Fibroblast of pulmonary artery (primary cell): ENCODE measurements around the gene COMP.
"Not testable (repeated sequence)": the region's sequence is repeated elsewhere in the genome, so short reads cannot be mapped to it uniquely, and the experiment has no call there.

ENCODE experiments used
- DNase-seq: peaks from one replicate; pipeline ENCODE4 v3.0.0-alpha.2; 2010; ENCODE audit warnings: low read depth
- H3K4me3 ChIP-seq: replicated peaks from 2 replicates; pipeline ENCODE4 v1.5.1; 2011; ENCODE audit warnings: low read depth, mild to moderate bottlenecking, control low read depth, low read length, moderate library complexity
- TF ChIP-seq, protein P1 (sequence below): IDR thresholded peaks from 2 replicates; pipeline ENCODE4 v1.5.1; 2011; ENCODE audit warnings: mild to moderate bottlenecking, control low read depth, low read length, inconsistent platforms; ENCODE audit errors: missing control alignments

The COMP gene

DNA sequence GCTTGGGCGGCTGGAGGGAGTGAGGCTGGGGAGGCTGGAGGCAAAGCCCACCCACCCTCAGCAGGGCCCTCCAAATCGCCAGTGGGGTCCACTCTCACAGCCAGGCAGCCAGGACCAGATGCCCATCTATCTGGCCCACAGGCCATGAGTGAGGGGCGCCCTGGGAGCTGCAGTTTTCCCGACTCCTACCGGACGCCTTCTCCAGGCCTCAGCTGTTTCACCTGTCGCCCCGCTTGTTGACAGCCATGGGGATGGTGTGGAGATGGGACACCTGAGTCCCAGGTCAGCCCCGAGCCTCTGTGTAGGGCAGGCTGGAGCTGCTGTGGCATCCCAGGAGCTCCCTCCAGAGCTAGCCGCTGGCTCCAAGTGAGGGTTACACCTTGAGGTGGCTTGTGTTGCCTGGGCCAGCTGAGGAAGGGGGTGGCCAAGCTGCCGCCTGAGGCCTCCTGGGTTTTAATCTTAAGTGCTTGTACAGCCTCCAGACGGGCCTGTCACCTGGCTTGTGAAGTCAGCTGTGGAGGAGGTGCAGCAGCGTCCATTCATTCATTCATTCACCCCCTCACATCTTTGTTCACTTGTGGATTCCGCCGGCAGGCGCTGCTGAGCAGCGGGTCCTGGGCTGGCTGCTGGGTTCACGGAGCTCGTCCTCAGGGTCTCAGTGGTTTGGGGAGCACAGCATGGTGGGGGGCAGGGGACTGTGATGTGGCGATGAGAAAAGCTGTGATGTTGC, 52.0 kb downstream of the COMP start:
- TF ChIP-seq, protein P1, sequence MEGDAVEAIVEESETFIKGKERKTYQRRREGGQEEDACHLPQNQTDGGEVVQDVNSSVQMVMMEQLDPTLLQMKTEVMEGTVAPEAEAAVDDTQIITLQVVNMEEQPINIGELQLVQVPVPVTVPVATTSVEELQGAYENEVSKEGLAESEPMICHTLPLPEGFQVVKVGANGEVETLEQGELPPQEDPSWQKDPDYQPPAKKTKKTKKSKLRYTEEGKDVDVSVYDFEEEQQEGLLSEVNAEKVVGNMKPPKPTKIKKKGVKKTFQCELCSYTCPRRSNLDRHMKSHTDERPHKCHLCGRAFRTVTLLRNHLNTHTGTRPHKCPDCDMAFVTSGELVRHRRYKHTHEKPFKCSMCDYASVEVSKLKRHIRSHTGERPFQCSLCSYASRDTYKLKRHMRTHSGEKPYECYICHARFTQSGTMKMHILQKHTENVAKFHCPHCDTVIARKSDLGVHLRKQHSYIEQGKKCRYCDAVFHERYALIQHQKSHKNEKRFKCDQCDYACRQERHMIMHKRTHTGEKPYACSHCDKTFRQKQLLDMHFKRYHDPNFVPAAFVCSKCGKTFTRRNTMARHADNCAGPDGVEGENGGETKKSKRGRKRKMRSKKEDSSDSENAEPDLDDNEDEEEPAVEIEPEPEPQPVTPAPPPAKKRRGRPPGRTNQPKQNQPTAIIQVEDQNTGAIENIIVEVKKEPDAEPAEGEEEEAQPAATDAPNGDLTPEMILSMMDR, result no peak
- no peak for DNase-seq
- no peak overlapping the region for H3K4me3 ChIP-seq

DNA sequence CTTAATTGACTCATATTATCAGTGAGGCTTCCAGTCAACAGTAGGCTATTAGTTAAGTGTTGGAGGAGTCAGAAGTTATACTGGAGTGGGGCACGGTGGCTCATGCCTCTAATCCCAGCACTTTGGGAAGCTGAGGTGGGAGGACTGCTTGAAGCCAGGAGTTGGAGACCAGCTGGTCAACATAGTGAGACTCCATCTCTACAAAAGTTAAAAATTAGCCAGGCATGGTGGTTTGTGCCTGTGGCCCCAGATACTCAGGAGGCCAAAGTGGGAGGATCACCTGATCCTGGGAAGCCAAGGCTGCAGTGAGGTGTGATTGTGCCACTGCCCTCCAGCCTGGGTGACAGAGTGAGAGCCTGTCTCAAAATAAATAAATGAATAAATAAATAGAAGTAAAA, 53.2 kb downstream of the COMP start:
- no peak for DNase-seq
- H3K4me3 ChIP-seq, result no peak overlapping the region
- TF ChIP-seq, protein P1, result no peak

DNA sequence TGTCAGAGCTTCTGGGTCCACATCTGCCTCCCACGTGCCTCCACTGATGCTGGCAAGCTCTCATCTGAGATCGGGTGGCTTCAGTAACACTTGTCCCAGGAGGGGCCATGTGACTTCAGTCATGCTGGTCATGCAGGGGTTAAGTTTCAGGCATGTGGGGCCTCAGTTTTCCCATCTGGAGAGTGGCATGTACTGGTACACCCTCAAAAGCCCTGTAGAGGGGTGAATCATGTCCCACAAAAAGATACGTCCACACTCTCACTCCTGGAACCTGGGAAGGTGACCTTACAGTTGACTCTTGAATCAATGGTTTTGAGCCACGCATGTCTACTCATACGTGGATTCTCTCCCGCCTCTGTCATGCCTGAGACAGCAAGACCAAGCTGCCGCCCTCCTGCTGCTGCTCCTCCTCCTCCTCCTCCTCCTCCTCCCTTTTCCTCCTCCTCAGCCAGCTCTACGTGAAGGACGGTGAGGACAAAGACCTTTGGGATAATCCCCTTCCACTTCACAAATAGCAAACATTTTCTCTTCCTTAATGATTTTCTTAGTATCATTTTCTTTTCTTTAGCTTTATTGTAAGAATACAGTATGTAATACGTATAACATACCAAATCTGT, 53.7 kb downstream of the COMP start:
- TF ChIP-seq, protein P1, result no peak

DNA sequence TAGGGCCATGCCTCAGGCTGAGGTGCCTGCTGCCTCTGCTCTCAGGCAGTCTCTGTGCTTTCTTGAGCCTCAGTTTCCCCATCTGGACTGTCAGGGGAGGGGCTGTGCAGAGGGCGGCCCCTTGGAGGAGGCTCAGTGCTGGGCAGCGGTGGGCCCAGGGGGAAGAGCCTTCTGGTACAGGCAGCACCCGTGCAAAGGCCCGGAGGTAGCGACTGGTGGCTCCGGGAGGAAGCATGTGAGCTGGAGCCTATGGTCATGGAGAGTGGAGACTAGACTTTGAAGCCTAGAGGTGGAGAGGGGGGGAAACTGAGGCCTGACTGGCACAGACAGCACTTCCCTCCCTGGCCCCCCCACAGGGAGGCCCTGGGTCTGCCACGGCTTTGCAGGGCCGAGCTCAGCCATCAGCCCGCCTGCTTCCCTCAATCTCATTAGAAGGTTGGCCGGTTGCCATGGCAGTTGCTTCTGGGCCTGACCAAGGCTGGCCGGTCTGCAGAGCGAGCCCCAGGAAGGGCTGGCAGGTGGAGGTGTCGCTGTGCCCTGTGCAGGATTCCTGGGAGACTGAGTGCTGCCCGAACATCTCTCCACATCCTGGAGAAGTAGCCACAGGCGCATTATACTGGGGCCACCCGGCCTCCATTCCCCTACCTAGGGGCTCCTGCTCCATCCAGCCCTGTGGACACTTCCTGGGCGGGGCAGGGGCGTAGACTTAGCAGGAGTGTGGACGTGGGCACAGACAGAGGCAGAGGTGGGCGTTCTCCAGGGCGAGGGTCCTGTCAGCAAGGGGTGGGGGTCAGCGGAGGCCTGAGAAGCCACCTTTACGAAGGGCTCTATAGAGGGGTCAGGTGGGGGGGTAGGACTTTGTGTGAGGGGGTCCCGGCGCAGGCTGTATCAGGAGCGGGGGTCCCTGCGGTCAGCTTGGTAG, 54.4 kb downstream of the COMP start:
- no peak for DNase-seq
- no peak overlapping the region for H3K4me3 ChIP-seq
- TF ChIP-seq, protein P1, result no peak

More for the DNA sequence above, 53.7 kb downstream of the COMP start:
- no peak overlapping the region for H3K4me3 ChIP-seq
- no peak for DNase-seq

DNA sequence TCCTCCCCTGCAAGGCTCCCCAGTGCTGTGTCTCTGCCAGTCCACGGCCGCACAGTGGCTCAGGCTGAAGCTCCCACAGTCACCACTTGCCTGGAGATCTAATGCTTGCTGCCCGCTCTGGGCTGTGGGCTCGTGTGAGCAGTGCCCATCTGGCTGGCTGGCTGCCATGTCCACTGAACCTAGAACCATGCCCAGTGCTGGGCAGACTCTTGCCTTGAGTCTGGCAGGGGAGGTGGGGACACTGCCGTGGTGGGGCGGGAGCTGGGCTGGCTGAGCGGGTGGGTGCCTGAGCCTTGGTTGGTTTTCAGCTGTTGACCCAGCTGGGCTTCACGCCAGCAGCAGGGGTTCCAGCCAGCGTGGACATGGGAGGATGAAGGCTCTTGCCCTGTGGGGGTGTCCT, 55.4 kb downstream of the COMP start:
- DNase-seq, result no peak
- no peak overlapping the region for H3K4me3 ChIP-seq
- TF ChIP-seq, protein P1, result no peak

DNA sequence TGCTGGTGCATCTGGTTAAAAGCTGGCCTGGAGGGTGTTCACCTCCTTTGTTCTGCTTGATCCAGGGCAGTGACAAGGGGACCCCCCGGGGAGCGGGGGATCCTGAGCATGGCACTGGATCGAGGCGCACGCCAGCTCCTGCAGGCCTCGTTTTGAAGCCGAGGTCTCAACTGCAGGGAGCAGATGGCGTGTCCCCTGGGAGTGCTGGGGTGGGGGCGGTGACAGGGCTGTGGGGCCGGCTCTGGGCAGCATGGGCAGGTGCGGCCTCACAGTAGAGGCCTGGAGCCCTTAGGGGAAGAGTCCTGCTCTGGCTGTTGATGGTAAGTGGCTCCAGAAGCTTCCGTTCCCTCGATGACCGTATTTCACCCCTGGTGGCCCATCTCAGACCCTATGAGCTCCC, 55.8 kb downstream of the COMP start:
- TF ChIP-seq, protein P1, result no peak

DNA sequence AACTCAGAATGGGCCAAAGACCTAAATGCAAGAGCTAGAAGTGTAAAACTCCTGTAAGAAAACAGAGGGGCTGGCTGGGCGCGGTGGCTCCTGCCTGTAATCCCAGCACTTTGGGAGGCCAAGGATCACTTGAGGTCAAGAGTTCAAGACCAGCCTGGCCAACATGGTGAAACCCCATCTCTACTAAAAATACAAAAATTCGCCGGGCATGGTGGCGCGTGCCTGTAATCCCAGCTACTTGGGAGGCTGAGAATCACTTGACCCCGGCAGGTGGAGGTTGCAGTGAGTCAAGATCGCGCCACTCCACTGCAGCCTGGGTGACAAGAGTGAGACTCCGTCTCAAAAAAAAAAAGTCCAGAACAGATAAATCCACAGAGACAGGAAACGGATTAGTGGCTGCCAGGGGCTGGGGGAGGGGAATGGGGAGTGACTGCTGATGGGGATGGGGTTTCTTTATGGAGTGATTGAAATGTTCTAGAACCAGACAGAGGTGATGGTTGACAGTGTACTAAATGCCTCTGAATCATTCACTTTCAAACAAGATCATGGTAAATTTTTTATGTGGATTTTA, 57.3 kb downstream of the COMP start:
- H3K4me3 ChIP-seq, DNase-seq: not testable (repeated sequence)

More for the DNA sequence above, 55.8 kb downstream of the COMP start:
- DNase-seq, result no peak
- no peak overlapping the region for H3K4me3 ChIP-seq
